Activated CD8-positive, alpha-beta memory T cell treated with anti-CD3 and anti-CD28 coated beads, Interleukin-2, amount 10 ng/mL, durations not matched to agents 7 days and 5 days (primary cell): ENCODE measurements around the gene CEACAM16. TPM values are rescaled to one million over a fixed set of nuclear protein-coding genes. Genes with fewer than 3 reads are reported as not detected.
A peak's percentile ranks its signal among the peaks of the same experiment; 100 is the strongest.

Source experiments
- ATAC-seq: fragments of 150-1000 bp; cut with Tn5 transposase; one replicate; pipeline ENCODE4 v1.10.0; 2021; ENCODE audit warnings: moderate library complexity
- CTCF ChIA-PET: fragments of 350-600 bp; sonication (Branson Sonifier 250); formaldehyde crosslinking; loops from one replicate; lab custom pipeline; 2021; ENCODE audit warnings: antibody characterized with exemption; lab: Charles Lee
- DNase-seq: peaks from one replicate; pipeline ENCODE4 v3.0.0-alpha.2; 2020
- H3K27ac Mint-ChIP-seq: one replicate; pipeline ENCODE4 v1.8.0; 2021; ENCODE audit warnings: mild to moderate bottlenecking, mixed read lengths
- H3K27me3 Mint-ChIP-seq: one replicate; pipeline ENCODE4 v1.8.0; 2021; ENCODE audit warnings: mixed read lengths
- H3K36me3 Mint-ChIP-seq: one replicate; pipeline ENCODE4 v1.8.0; 2021; ENCODE audit warnings: mild to moderate bottlenecking, mixed read lengths
- H3K4me1 Mint-ChIP-seq: one replicate; pipeline ENCODE4 v1.8.0; 2021; ENCODE audit warnings: mixed read lengths
- H3K4me3 Mint-ChIP-seq: one replicate; pipeline ENCODE4 v1.8.0; 2021; ENCODE audit warnings: mild to moderate bottlenecking, moderate library complexity, mixed read lengths
- H3K9me3 Mint-ChIP-seq: one replicate; pipeline ENCODE4 v1.8.0; 2022; ENCODE audit warnings: low read depth, mixed read lengths
- microRNA-seq: library from miRNA; unstranded; fragments of <30 nt; microRNA quantifications from one replicate; pipeline ENCODE4 v1.2.0, GENCODE V29; 2022
- total RNA-seq, 2 experiments: library from RNA; stranded (reverse); gene quantifications; one replicate each; pipeline ENCODE4 v1.2.3, GENCODE V29; 2021

Gene CEACAM16
- total RNA-seq, 2 experiments from 2014 or later: not detected

GRCh38 chr19:44757735-44758505 lies 59.0 kb downstream of the CEACAM16 start:
- peak overlapping the region; percentile 32 for H3K27ac Mint-ChIP-seq
- H3K4me1 Mint-ChIP-seq: peaks cover 60% of the 10 kb centered on the region
- CTCF ChIA-PET: interaction anchor here (0.7 kb wide), 1 partner anchor 9 kb away, joined by 4 read pairs; no protein-coding TSS in a partner anchor
- no peaks in the 10 kb centered on the region for H3K27me3 Mint-ChIP-seq
- DNase-seq: no peak
- ATAC-seq: no peak
- H3K36me3 Mint-ChIP-seq: peaks cover 47% of the 10 kb centered on the region
- H3K9me3 Mint-ChIP-seq: no peaks in the 10 kb centered on the region
- H3K4me3 Mint-ChIP-seq: no peak overlapping the region

GRCh38 chr19:44758596-44758995 lies 59.6 kb downstream of the CEACAM16 start:
- no peak for ATAC-seq
- no peak overlapping the region for H3K4me3 Mint-ChIP-seq
- H3K27me3 Mint-ChIP-seq: no peaks in the 10 kb centered on the region
- H3K27ac Mint-ChIP-seq: peak overlapping the region; percentile 32
- no peak for DNase-seq
- CTCF ChIA-PET: no interaction called here
- peaks cover 48% of the 10 kb centered on the region for H3K36me3 Mint-ChIP-seq
- no peaks in the 10 kb centered on the region for H3K9me3 Mint-ChIP-seq
- H3K4me1 Mint-ChIP-seq: peaks cover 58% of the 10 kb centered on the region

- H3K27me3 Mint-ChIP-seq: no peaks in the 10 kb centered on the region
- CTCF ChIA-PET: interaction anchor here (1.1 kb wide), 1 partner anchor 36 kb away, joined by 4 read pairs; no protein-coding TSS in a partner anchor
- H3K9me3 Mint-ChIP-seq: no peaks in the 10 kb centered on the region
- H3K27ac Mint-ChIP-seq: peak overlapping the region; percentile 75
- peaks cover 49% of the 10 kb centered on the region for H3K36me3 Mint-ChIP-seq
- peaks cover 59% of the 10 kb centered on the region for H3K4me1 Mint-ChIP-seq
- no peak for DNase-seq
- ATAC-seq: no peak
- no peak overlapping the region for H3K4me3 Mint-ChIP-seq
Measured at GRCh38 chr19:44759083-44759804, 60.3 kb downstream of the CEACAM16 start.

Small RNA genes lying within 50 kb of the gene (microRNA-seq; reads per million reads assigned to microRNA genes)
- gene MIR4531 (not detected), gene MIR8085 (not detected)

Other genes starting within 250 kb of the CEACAM16 start
- gene ZNF180, start 198.6 kb upstream of the CEACAM16 start, total RNA-seq: 10 to 100 TPM in 1 of 2 experiments, 1 to 10 TPM in 1; 9.1 to 12.7 TPM
- gene CEACAM20, start 169.5 kb upstream of the CEACAM16 start, total RNA-seq: not detected
- gene IGSF23, start 85.6 kb upstream of the CEACAM16 start, total RNA-seq: not detected
- 1 to 10 TPM; 2.4 to 7.8 TPM for gene PVR, start 55.2 kb upstream of the CEACAM16 start, total RNA-seq
- under 1 TPM in 1 of 2 experiments, not detected in 1; 0.63 TPM for gene CEACAM19, start 27.7 kb upstream of the CEACAM16 start, total RNA-seq
- 10 to 100 TPM; 56.3 to 60.3 TPM for gene BCL3, start 49.6 kb downstream of the CEACAM16 start, total RNA-seq
- not detected for gene CBLC, start 78.7 kb downstream of the CEACAM16 start, total RNA-seq
- gene BCAM, start 110.0 kb downstream of the CEACAM16 start, total RNA-seq: not detected
- under 1 TPM; 0.49 to 0.67 TPM for gene NECTIN2, start 147.1 kb downstream of the CEACAM16 start, total RNA-seq
- gene TOMM40, start 192.1 kb downstream of the CEACAM16 start, total RNA-seq: 100 to 1,000 TPM in 1 of 2 experiments, 10 to 100 TPM in 1; 66.9 to 103 TPM
- under 1 TPM; 0.44 to 0.47 TPM for gene APOE, start 206.6 kb downstream of the CEACAM16 start, total RNA-seq
- gene APOC1, start 215.5 kb downstream of the CEACAM16 start, total RNA-seq: 1 to 10 TPM in 1 of 2 experiments, not detected in 1; 1.9 TPM
- gene APOC4, start 243.1 kb downstream of the CEACAM16 start, total RNA-seq: not detected
- not detected for gene APOC2, start 246.9 kb downstream of the CEACAM16 start, total RNA-seq